HCT116 (cell line): ENCODE measurements around the gene HPN. TPM values are rescaled to one million over a fixed set of nuclear protein-coding genes. Genes with fewer than 3 reads are reported as not detected.

Experiments
- ATAC-seq: fragments of 200-7000 bp; cut with Tn5 transposase; 2 replicates; pipeline ENCODE4 v1.9.1; 2020; ENCODE audit warnings: mild to moderate bottlenecking, moderate library complexity
- BruUV-seq: library from RNA; stranded (reverse); fragments of 400-500 nt; replicated peaks from 2 replicates; lab custom pipeline; 2021; lab: Mats Ljungman, UMichigan
- CTCF ChIA-PET: fragments of 300-600 bp; sonication (Branson Sonifier 250); formaldehyde crosslinking; loops from one replicate; lab custom pipeline; 2021; ENCODE audit warnings: antibody characterized with exemption; lab: Charles Lee
- POLR2A ChIA-PET: fragments of 300-600, 350-600 bp; sonication (Branson Sonifier 250); formaldehyde crosslinking; loops from one replicate; lab custom pipeline; 2021; ENCODE audit warnings: antibody characterized with exemption; lab: Charles Lee
- RAD21 ChIA-PET, 2 experiments: fragments of 300-600 bp; sonication (Branson Sonifier 250); formaldehyde crosslinking; loops; one replicate each; lab custom pipeline; 2023; ENCODE audit warnings: low total read pairs in 2 of 2; ENCODE audit not compliant: uncharacterized antibody in 2 of 2, unreplicated experiment in 2 of 2, low non-redundant PET in 1 of 2; lab: Charles Lee
- DNase-seq: peaks from one replicate; pipeline ENCODE4 v3.0.0-alpha.2; 2010; ENCODE audit warnings: low read depth, low spot score
- H2AFZ ChIP-seq: fragments of 200-600 bp; shearing (Covaris generic), sonication (generic); 2 replicates; pipeline ENCODE4 v1.6.1; 2017; ENCODE audit warnings: low read depth, mixed run types, mixed read lengths, antibody characterized with exemption, low read length; ENCODE audit not compliant: poor library complexity, severe bottlenecking
- H3K27ac ChIP-seq: 2 replicates; pipeline ENCODE4 v1.5.1; 2012; ENCODE audit warnings: low read depth, low read length
- H3K27me3 ChIP-seq: fragments of 200-600 bp; sonication (generic); 2 replicates; pipeline ENCODE4 v1.6.1; 2016; ENCODE audit warnings: mixed run types, low read length, mixed read lengths; ENCODE audit not compliant: insufficient read depth
- H3K36me3 ChIP-seq, 2 experiments: fragments of 200-500 bp in 1 of 2; fragments of 200-600 bp in 1 of 2; sonication (Bioruptor generic) in 1 of 2; sonication (generic) in 1 of 2; 2 replicates each; pipeline versions ENCODE4 v1.5.1 to v1.6.1; 2014 to 2016; ENCODE audit warnings: low read length in 2 of 2, inconsistent platforms in 1 of 2, mixed read lengths in 1 of 2, mixed run types in 1 of 2; ENCODE audit not compliant: insufficient read depth in 2 of 2, control insufficient read depth in 1 of 2
- H3K4me1 ChIP-seq, 2 experiments: fragments of 200-600 bp in 1 of 2; sonication (generic) in 1 of 2; 2 replicates each; pipeline versions ENCODE4 v1.5.1 to v1.6.1; 2012 to 2017; ENCODE audit warnings: low read length in 2 of 2, inconsistent platforms in 1 of 2, mild to moderate bottlenecking in 1 of 2, mixed read lengths in 1 of 2, mixed run types in 1 of 2, moderate library complexity in 1 of 2; ENCODE audit not compliant: insufficient read depth in 2 of 2, control insufficient read depth in 1 of 2
- H3K4me2 ChIP-seq: fragments of 200-600 bp; sonication (generic); 2 replicates; pipeline ENCODE4 v1.6.1; 2017; ENCODE audit warnings: mixed run types, low read length, mixed read lengths
- H3K4me3 ChIP-seq, 2 experiments: fragments of 200-600 bp in 1 of 2; sonication (generic) in 1 of 2; replicated peaks in 1 of 2; 2 replicates each; pipeline ENCODE4 v1.5.1; 2011 to 2016; ENCODE audit warnings: low read length in 2 of 2, control low read depth in 1 of 2, low read depth in 1 of 2, mild to moderate bottlenecking in 1 of 2, mixed read lengths in 1 of 2, mixed run types in 1 of 2
- H3K79me2 ChIP-seq: fragments of 200-600 bp; sonication (generic); 2 replicates; pipeline ENCODE4 v1.6.1; 2017; ENCODE audit warnings: mild to moderate bottlenecking, mixed run types, low read length, moderate library complexity, mixed read lengths; ENCODE audit not compliant: insufficient read depth
- H3K9ac ChIP-seq: fragments of 200-600 bp; sonication (generic); 2 replicates; pipeline ENCODE4 v1.6.1; 2016; ENCODE audit warnings: low read length, mixed read lengths
- H3K9me2 ChIP-seq: fragments of 200-600 bp; sonication (generic), shearing (Covaris generic); 2 replicates; pipeline ENCODE4 v1.6.1; 2017; ENCODE audit warnings: mixed run types, mild to moderate bottlenecking, moderate library complexity; ENCODE audit not compliant: insufficient read depth
- H3K9me3 ChIP-seq, 2 experiments: fragments of 200-500 bp in 1 of 2; fragments of 200-600 bp in 1 of 2; sonication (Bioruptor generic) in 1 of 2; sonication (generic) in 1 of 2; 2 replicates each; pipeline ENCODE4 v1.6.1; 2014 to 2017; ENCODE audit warnings: low read length in 2 of 2, mixed read lengths in 2 of 2, inconsistent platforms in 1 of 2, low read depth in 1 of 2, mild to moderate bottlenecking in 1 of 2, mixed run types in 1 of 2, moderate library complexity in 1 of 2; ENCODE audit not compliant: control insufficient read depth in 1 of 2, insufficient read depth in 1 of 2
- H4K20me1 ChIP-seq: fragments of 200-600 bp; sonication (generic), shearing (Covaris generic); 2 replicates; pipeline ENCODE4 v1.6.1; 2017; ENCODE audit warnings: mixed run types, mild to moderate bottlenecking, moderate library complexity; ENCODE audit not compliant: insufficient read depth
- CBX3 ChIP-seq: IDR thresholded peaks from 2 replicates; pipeline ENCODE4 v1.6.1; 2012; ENCODE audit warnings: low read depth
- EGR1 ChIP-seq: IDR thresholded peaks from 2 replicates; pipeline ENCODE4 v1.6.1; 2012; ENCODE audit warnings: low read depth
- EZH2 ChIP-seq: fragments of 200-600 bp; sonication (generic); IDR thresholded peaks from 2 replicates; pipeline ENCODE4 v1.6.1; 2017; ENCODE audit warnings: antibody characterized with exemption, mixed run types
- FOSL1 ChIP-seq: IDR thresholded peaks from 2 replicates; pipeline ENCODE4 v1.6.1; 2012; ENCODE audit warnings: low read depth
- JUND ChIP-seq: IDR thresholded peaks from 2 replicates; pipeline ENCODE4 v1.6.1; 2012
- POLR2A ChIP-seq: IDR thresholded peaks from 2 replicates; pipeline ENCODE4 v1.7.0; 2011; ENCODE audit warnings: borderline replicate concordance; ENCODE audit not compliant: insufficient read depth, insufficient read length; ENCODE audit errors: extremely low read depth
- RAD21 ChIP-seq: IDR thresholded peaks from 2 replicates; pipeline ENCODE4 v1.6.1; 2012; ENCODE audit warnings: low read depth, mild to moderate bottlenecking
- TCF7L2 ChIP-seq: IDR thresholded peaks from 2 replicates; pipeline ENCODE4 v1.7.0; 2011; ENCODE audit warnings: borderline replicate concordance, inconsistent platforms; ENCODE audit not compliant: insufficient read depth, insufficient read length; ENCODE audit errors: extremely low read depth
- YY1 ChIP-seq: IDR thresholded peaks from 2 replicates; pipeline ENCODE4 v1.6.1; 2011; ENCODE audit warnings: low read length, low read depth, moderate library complexity, mild to moderate bottlenecking; ENCODE audit not compliant: insufficient replicate concordance; ENCODE audit errors: extremely low read depth
- ZFX ChIP-seq: fragments of 450-650 bp; IDR thresholded peaks from 2 replicates; pipeline ENCODE4 v1.6.1; 2017
- intact Hi-C: fragments of 100-400 bp; cut with micrococcal nuclease; formaldehyde crosslinking; loops from 2 replicates; pipeline ENCODE4 v1.10.0; 2022
- total RNA-seq: library from RNA; stranded (reverse); gene quantifications from one replicate; pipeline ENCODE4 v1.2.1, GENCODE V29; 2021; ENCODE audit not compliant: unreplicated experiment
- TF ChIP-seq, protein P1 (sequence below), 3 experiments: fragments of 200-600 bp in 1 of 3; sonication (generic) in 1 of 3; IDR thresholded peaks in 2 of 3; conservative IDR thresholded peaks in 1 of 3; 2 replicates each; pipeline ENCODE4 v1.5.1; 2012 to 2017; ENCODE audit warnings: low read depth in 2 of 3, low read length in 2 of 3, antibody characterized with exemption in 1 of 3, borderline replicate concordance in 1 of 3, control low read depth in 1 of 3, mild to moderate bottlenecking in 1 of 3, mixed read lengths in 1 of 3, mixed run types in 1 of 3, moderate library complexity in 1 of 3; ENCODE audit not compliant: insufficient read depth in 1 of 3
- TF ChIP-seq, protein P2 (sequence below): IDR thresholded peaks from 2 replicates; pipeline ENCODE4 v1.6.1; 2012; ENCODE audit warnings: low read depth
- TF ChIP-seq, protein P3 (sequence below): IDR thresholded peaks from 2 replicates; pipeline ENCODE4 v1.6.1; 2012
- TF ChIP-seq, protein P4 (sequence below): IDR thresholded peaks from 2 replicates; pipeline ENCODE4 v1.6.1; 2011; ENCODE audit warnings: mild to moderate bottlenecking, low read length, moderate library complexity; ENCODE audit not compliant: insufficient replicate concordance; ENCODE audit errors: extremely low read depth

HPN gene
- total RNA-seq, 1 experiment from 2014 or later, result 0.32 TPM

DNA sequence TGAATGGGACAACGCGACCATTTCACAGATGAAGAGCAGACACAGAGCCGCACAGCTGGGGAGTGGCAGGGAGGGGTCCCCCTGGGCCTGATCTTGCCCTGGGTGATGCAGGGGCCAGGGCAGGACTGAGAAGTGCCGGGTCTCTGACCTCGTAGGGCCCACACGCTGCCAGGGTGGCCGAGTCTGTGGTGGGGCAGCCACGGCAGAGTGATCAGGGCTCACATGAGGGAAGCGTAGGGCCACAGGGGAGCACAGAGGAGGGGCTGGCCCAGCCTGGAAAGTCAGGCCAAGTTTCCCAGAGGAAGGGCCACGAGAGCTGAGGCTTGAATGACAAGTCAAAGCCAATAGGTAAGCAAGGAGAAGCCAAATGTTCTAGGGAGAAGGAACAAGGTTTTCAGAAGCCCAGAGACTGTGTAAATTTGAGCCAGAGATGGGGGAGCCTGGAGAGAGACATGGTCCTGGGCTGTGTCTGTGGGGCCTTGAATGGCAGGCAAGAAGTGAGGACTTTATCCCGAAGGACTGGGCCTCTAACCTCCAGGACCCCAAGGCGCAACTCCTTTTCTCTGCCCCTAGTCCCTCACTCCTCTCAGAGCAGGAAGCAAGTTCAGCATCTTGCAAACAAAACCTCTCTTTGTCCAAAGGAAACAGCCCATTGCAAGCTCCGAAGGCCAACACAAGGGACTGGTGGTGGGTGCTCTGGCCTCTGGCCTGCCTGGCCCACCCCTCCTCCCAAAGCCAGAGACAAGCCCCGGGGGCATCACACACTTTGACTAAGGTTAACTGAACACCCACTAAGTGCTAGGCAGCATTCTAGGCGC lies 42.4 kb downstream of the HPN start:
- ChIA-PET CTCF (no interaction called here), RAD21 (no interaction called here), POLR2A (no interaction called here)
- no peak for ATAC-seq
- Histone ChIP-seq H3K79me2 (no peaks in the 10 kb centered on the region), H3K9ac (no peak overlapping the region), H3K27ac (no peak overlapping the region), H3K36me3 (no peaks in the 10 kb centered on the region), H4K20me1 (no peaks in the 10 kb centered on the region), H3K9me3 (no peaks in the 10 kb centered on the region), H3K9me2 (no peaks in the 10 kb centered on the region), H2AFZ (no peak overlapping the region), H3K27me3 (no peaks in the 10 kb centered on the region), H3K4me2 (no peak overlapping the region), H3K4me3 (no peak overlapping the region), H3K4me1 (peaks cover 0 to 7% of the 10 kb centered on the region in 2 experiments; a peak in 1 of 4 replicates)
- TF ChIP-seq RAD21, result no peak
- no peak for TF ChIP-seq EGR1
- TF ChIP-seq CBX3, result no peak
- TF ChIP-seq JUND, result no peak
- TF ChIP-seq, protein P1, sequence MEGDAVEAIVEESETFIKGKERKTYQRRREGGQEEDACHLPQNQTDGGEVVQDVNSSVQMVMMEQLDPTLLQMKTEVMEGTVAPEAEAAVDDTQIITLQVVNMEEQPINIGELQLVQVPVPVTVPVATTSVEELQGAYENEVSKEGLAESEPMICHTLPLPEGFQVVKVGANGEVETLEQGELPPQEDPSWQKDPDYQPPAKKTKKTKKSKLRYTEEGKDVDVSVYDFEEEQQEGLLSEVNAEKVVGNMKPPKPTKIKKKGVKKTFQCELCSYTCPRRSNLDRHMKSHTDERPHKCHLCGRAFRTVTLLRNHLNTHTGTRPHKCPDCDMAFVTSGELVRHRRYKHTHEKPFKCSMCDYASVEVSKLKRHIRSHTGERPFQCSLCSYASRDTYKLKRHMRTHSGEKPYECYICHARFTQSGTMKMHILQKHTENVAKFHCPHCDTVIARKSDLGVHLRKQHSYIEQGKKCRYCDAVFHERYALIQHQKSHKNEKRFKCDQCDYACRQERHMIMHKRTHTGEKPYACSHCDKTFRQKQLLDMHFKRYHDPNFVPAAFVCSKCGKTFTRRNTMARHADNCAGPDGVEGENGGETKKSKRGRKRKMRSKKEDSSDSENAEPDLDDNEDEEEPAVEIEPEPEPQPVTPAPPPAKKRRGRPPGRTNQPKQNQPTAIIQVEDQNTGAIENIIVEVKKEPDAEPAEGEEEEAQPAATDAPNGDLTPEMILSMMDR (IDR thresholded peaks at IDR 0.05 in 2 of 3, conservative IDR thresholded peaks at IDR 0.05 in 1 of 3; ENCODE audit: borderline replicate concordance in 1 of 3, insufficient read depth in 1 of 3, low read depth in 2 of 3, low read length in 2 of 3), result no peak
- no peak for TF ChIP-seq ZFX
- TF ChIP-seq YY1, result no peak
- no peak for TF ChIP-seq EZH2
- TF ChIP-seq, protein P2, sequence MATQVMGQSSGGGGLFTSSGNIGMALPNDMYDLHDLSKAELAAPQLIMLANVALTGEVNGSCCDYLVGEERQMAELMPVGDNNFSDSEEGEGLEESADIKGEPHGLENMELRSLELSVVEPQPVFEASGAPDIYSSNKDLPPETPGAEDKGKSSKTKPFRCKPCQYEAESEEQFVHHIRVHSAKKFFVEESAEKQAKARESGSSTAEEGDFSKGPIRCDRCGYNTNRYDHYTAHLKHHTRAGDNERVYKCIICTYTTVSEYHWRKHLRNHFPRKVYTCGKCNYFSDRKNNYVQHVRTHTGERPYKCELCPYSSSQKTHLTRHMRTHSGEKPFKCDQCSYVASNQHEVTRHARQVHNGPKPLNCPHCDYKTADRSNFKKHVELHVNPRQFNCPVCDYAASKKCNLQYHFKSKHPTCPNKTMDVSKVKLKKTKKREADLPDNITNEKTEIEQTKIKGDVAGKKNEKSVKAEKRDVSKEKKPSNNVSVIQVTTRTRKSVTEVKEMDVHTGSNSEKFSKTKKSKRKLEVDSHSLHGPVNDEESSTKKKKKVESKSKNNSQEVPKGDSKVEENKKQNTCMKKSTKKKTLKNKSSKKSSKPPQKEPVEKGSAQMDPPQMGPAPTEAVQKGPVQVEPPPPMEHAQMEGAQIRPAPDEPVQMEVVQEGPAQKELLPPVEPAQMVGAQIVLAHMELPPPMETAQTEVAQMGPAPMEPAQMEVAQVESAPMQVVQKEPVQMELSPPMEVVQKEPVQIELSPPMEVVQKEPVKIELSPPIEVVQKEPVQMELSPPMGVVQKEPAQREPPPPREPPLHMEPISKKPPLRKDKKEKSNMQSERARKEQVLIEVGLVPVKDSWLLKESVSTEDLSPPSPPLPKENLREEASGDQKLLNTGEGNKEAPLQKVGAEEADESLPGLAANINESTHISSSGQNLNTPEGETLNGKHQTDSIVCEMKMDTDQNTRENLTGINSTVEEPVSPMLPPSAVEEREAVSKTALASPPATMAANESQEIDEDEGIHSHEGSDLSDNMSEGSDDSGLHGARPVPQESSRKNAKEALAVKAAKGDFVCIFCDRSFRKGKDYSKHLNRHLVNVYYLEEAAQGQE, result no peak
- TF ChIP-seq, protein P3, sequence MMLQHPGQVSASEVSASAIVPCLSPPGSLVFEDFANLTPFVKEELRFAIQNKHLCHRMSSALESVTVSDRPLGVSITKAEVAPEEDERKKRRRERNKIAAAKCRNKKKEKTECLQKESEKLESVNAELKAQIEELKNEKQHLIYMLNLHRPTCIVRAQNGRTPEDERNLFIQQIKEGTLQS, result no peak
- TF ChIP-seq FOSL1, result no peak
- no peak for TF ChIP-seq TCF7L2
- TF ChIP-seq POLR2A, result no peak
- TF ChIP-seq, protein P4, sequence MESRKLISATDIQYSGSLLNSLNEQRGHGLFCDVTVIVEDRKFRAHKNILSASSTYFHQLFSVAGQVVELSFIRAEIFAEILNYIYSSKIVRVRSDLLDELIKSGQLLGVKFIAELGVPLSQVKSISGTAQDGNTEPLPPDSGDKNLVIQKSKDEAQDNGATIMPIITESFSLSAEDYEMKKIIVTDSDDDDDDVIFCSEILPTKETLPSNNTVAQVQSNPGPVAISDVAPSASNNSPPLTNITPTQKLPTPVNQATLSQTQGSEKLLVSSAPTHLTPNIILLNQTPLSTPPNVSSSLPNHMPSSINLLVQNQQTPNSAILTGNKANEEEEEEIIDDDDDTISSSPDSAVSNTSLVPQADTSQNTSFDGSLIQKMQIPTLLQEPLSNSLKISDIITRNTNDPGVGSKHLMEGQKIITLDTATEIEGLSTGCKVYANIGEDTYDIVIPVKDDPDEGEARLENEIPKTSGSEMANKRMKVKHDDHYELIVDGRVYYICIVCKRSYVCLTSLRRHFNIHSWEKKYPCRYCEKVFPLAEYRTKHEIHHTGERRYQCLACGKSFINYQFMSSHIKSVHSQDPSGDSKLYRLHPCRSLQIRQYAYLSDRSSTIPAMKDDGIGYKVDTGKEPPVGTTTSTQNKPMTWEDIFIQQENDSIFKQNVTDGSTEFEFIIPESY, result no peak
- DNase-seq, result no peak
- BruUV-seq, result no TSS peak
- intact Hi-C loops, result no loop called here
